CD14-positive monocyte (primary cell): ENCODE data around the gene GAS7. TPM values are rescaled to one million over a fixed set of nuclear protein-coding genes. Genes with fewer than 3 reads are reported as not detected.

Source experiments
- DNase-seq, 3 donors: peaks; one replicate each; pipeline ENCODE4 v3.0.0-alpha.2; 2011 to 2022
- H2AFZ ChIP-seq: 2 replicates; pipeline ENCODE4 v1.6.0; 2012; ENCODE audit warnings: mild to moderate bottlenecking, low read depth, low read length, inconsistent platforms; ENCODE audit not compliant: insufficient read depth, poor library complexity, severe bottlenecking
- H3K27ac ChIP-seq, 2 donors: 1 replicate in 1 of 2; 2 replicates in 1 of 2; pipeline ENCODE4 v1.5.1; 2012 to 2013; ENCODE audit warnings: low read length in 2 of 2, control low read depth in 1 of 2, inconsistent platforms in 1 of 2, low read depth in 1 of 2, mild to moderate bottlenecking in 1 of 2
- H3K27me3 ChIP-seq, 2 donors: one replicate each; pipeline versions ENCODE4 v1.6.0 to v1.6.1; 2011 to 2013; ENCODE audit warnings: low read length in 2 of 2; ENCODE audit not compliant: control insufficient read depth in 2 of 2, insufficient read depth in 2 of 2
- H3K36me3 ChIP-seq, 2 donors: replicated peaks in 1 of 2; 1 replicate in 1 of 2; 2 replicates in 1 of 2; pipeline versions ENCODE4 v1.5.1 to v1.6.1; 2012 to 2013; ENCODE audit warnings: low read length in 2 of 2, control low read depth in 1 of 2, inconsistent platforms in 1 of 2, mild to moderate bottlenecking in 1 of 2; ENCODE audit not compliant: insufficient read depth in 2 of 2, control insufficient read depth in 1 of 2
- H3K4me1 ChIP-seq, 2 donors: 1 replicate in 1 of 2; 2 replicates in 1 of 2; pipeline versions ENCODE4 v1.5.1 to v1.6.1; 2012 to 2013; ENCODE audit warnings: low read length in 2 of 2, control low read depth in 1 of 2, inconsistent platforms in 1 of 2, mild to moderate bottlenecking in 1 of 2, moderate library complexity in 1 of 2; ENCODE audit not compliant: insufficient read depth in 2 of 2, control insufficient read depth in 1 of 2
- H3K4me2 ChIP-seq: replicated peaks from 2 replicates; pipeline ENCODE3; 2012; ENCODE audit warnings: low read length, moderate library complexity, mild to moderate bottlenecking; ENCODE audit not compliant: poor library complexity, severe bottlenecking; ENCODE audit errors: extremely low read depth
- H3K4me3 ChIP-seq, 3 experiments: fragments of 200-600 bp in 1 of 3; sonication (generic) in 1 of 3; replicated peaks in 1 of 3; 1 replicate in 2 of 3; 2 replicates in 1 of 3; pipeline ENCODE4 v1.5.1; 2011 to 2013; ENCODE audit warnings: low read length in 3 of 3, mild to moderate bottlenecking in 3 of 3, control low read depth in 2 of 3, low read depth in 2 of 3, inconsistent platforms in 1 of 3, moderate library complexity in 1 of 3
- H3K79me2 ChIP-seq: 2 replicates; pipeline ENCODE4 v1.6.0; 2012; ENCODE audit warnings: mild to moderate bottlenecking, control low read depth, inconsistent platforms, low read length, moderate library complexity; ENCODE audit not compliant: insufficient read depth
- H3K9ac ChIP-seq: 2 replicates; pipeline ENCODE4 v1.6.0; 2017; ENCODE audit warnings: low read length, mild to moderate bottlenecking; ENCODE audit not compliant: insufficient read depth, poor library complexity, severe bottlenecking
- H3K9me3 ChIP-seq, 2 donors: replicated peaks in 1 of 2; 1 replicate in 1 of 2; 2 replicates in 1 of 2; pipeline versions ENCODE4 v1.5.1 to v1.6.1; 2012 to 2013; ENCODE audit warnings: low read length in 2 of 2, control low read depth in 1 of 2; ENCODE audit not compliant: control insufficient read depth in 1 of 2, insufficient read depth in 1 of 2
- H4K20me1 ChIP-seq: 2 replicates; pipeline ENCODE4 v1.6.0; 2012; ENCODE audit warnings: mild to moderate bottlenecking, low read length, control low read depth, moderate library complexity; ENCODE audit not compliant: insufficient read depth
- H3K27ac Mint-ChIP-seq, 7 donors: one replicate each; pipeline ENCODE4 v1.8.0; 2020; ENCODE audit warnings: mild to moderate bottlenecking in 7 of 7, mixed read lengths in 7 of 7, moderate library complexity in 6 of 7, inconsistent platforms in 2 of 7
- H3K27me3 Mint-ChIP-seq, 3 donors: one replicate each; pipeline ENCODE4 v1.8.0; 2021 to 2022; ENCODE audit warnings: low read depth in 3 of 3, mild to moderate bottlenecking in 3 of 3, mixed read lengths in 3 of 3, moderate library complexity in 3 of 3, inconsistent platforms in 1 of 3
- H3K36me3 Mint-ChIP-seq, 2 donors: one replicate each; pipeline ENCODE4 v1.8.0; 2020; ENCODE audit warnings: mixed read lengths in 2 of 2, inconsistent platforms in 1 of 2, mild to moderate bottlenecking in 1 of 2
- H3K4me1 Mint-ChIP-seq: one replicate; pipeline ENCODE4 v1.8.0; 2020; ENCODE audit warnings: mild to moderate bottlenecking, mixed read lengths
- H3K4me3 Mint-ChIP-seq, 2 donors: one replicate each; pipeline ENCODE4 v1.8.0; 2020; ENCODE audit warnings: mild to moderate bottlenecking in 2 of 2, mixed read lengths in 2 of 2, moderate library complexity in 1 of 2
- H3K9me3 Mint-ChIP-seq, 7 donors: one replicate each; pipeline ENCODE4 v1.8.0; 2020 to 2022; ENCODE audit warnings: mixed read lengths in 7 of 7, mild to moderate bottlenecking in 6 of 7, moderate library complexity in 6 of 7, inconsistent platforms in 2 of 7
- CTCF ChIP-seq: fragments of 200-600 bp; IDR thresholded peaks from one replicate; pipeline ENCODE4 v1.8.0; 2022; ENCODE audit warnings: antibody characterized with exemption, mild to moderate bottlenecking
- WGBS: methylation state at CpG from one replicate; pipeline ENCODE4 v1.1.5; 2013; ENCODE audit warnings: missing lambda C conversion rate; ENCODE audit not compliant: insufficient coverage; 5-methylcytosine and 5-hydroxymethylcytosine counted together
- intact Hi-C, 2 donors: fragments of 100-400 bp; cut with micrococcal nuclease; formaldehyde crosslinking; loops; one replicate each; pipeline versions ENCODE4 v1.15.0 to v1.15.1; 2023
- polyA plus RNA-seq, 3 donors: library from polyadenylated mRNA; depleted of rRNA in 1 of 3; unstranded in 2 of 3; stranded (reverse) in 1 of 3; fragments of 300-500 nt in 2 of 3; fragments of >200 nt in 1 of 3; fragmentation: Illumina TruSeq in 2 of 3; gene quantifications; 1 replicate in 2 of 3; 2 replicates in 1 of 3; pipeline ENCODE4 v1.2.3, GENCODE V29; 2012 to 2021

Gene GAS7
- polyA plus RNA-seq, 3 donors = 53.1 to 91.9 (median 66.6) TPM

DNA sequence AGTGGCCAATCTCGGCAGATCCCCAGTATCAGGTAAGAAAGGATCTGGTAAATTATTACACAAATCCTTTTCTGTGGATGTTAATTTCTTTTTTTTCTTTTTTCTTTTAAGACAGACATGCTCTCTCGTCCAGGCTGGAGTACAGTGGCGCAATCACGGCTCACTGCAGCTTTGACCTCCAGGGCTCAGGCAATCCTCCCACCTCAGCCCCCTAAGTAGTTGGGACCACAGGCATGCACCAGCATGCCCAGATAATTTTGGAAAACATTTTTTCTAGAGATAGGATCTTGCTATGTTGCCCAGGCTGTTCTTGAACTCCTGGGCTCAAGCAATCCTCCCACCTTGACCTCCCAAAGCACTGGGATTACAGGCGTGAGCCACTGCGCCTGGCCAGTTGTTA is 54.0 kb downstream of the GAS7 start:
- Histone ChIP-seq H4K20me1 (peaks cover 3% of the 10 kb centered on the region), H3K9me3 (no peaks in the 10 kb centered on the region), H2AFZ (no peak overlapping the region), H3K79me2 (peaks cover 72% of the 10 kb centered on the region), H3K4me2 (no peak overlapping the region), H3K27me3 (no peaks in the 10 kb centered on the region), H3K27ac (no peak overlapping the region), H3K9ac (peak overlapping the region; percentile 23), H3K4me3 (no peak overlapping the region), H3K36me3 (no peaks in the 10 kb centered on the region), H3K4me1 (peaks cover 47 to 58% of the 10 kb centered on the region in 2 donors)
- no peaks in the 10 kb centered on the region for H3K9me3 Mint-ChIP-seq
- no peak for DNase-seq
- H3K27me3 Mint-ChIP-seq = no peaks in the 10 kb centered on the region
- H3K36me3 Mint-ChIP-seq = peaks cover 7% of the 10 kb centered on the region in 2 donors
- H3K27ac Mint-ChIP-seq = peak overlapping the region in 4 of 7 donors; percentile 42 to 79 (median 62)
- H3K4me1 Mint-ChIP-seq = peaks cover 66% of the 10 kb centered on the region
- TF ChIP-seq CTCF = no peak
- WGBS = 60% methylated on average over 3 of the region's 6 CpGs
- intact Hi-C loops = no loop called here
- no peak overlapping the region for H3K4me3 Mint-ChIP-seq

DNA sequence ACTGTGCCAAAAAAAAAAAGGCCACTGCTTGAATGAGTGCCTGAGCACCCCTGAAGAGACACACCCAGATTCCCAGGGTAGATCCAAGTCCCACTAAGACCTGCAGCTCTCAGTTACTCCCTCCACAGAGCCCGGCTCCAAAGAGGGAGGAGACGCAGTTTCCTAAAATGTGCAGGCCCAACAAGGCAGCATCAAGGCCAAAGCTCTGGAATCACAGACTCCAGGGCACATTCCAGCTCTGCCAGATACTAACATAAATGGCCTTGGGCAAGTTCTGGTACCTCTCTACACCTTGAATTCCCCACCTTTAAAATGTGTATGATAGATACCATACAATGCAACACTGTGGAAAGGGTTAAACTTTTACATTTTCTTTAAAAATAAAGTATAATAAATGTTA is 57.0 kb downstream of the GAS7 start:
- Mint-ChIP-seq H3K27me3 (no peaks in the 10 kb centered on the region), H3K36me3 (peaks cover 3 to 7% of the 10 kb centered on the region in 2 donors), H3K4me3 (no peak overlapping the region), H3K4me1 (peaks cover 53% of the 10 kb centered on the region), H3K9me3 (peaks cover 0 to 2% (median 0%) of the 10 kb centered on the region in 7 donors), H3K27ac (no peak overlapping the region)
- H3K36me3 ChIP-seq = no peaks in the 10 kb centered on the region
- H3K79me2 ChIP-seq = peaks cover 51% of the 10 kb centered on the region
- no CpG with 5 or more reads among the region's 2 CpGs for WGBS
- no peak overlapping the region for H3K9ac ChIP-seq
- no peak overlapping the region for H2AFZ ChIP-seq
- peaks cover 34 to 38% of the 10 kb centered on the region in 2 donors for H3K4me1 ChIP-seq
- no peak for TF ChIP-seq CTCF
- H3K4me3 ChIP-seq = no peak overlapping the region
- peaks cover 3% of the 10 kb centered on the region for H4K20me1 ChIP-seq
- H3K4me2 ChIP-seq = no peak overlapping the region
- H3K27ac ChIP-seq = no peak overlapping the region
- no peak for DNase-seq
- no peaks in the 10 kb centered on the region for H3K9me3 ChIP-seq
- H3K27me3 ChIP-seq = no peaks in the 10 kb centered on the region
- intact Hi-C loops = no loop called here
